HepG2 (cell line): ENCODE measurements around the gene RAP1A. TPM values are rescaled to one million over a fixed set of nuclear protein-coding genes. Genes with fewer than 3 reads are reported as not detected.

Experiments used
- BORCS8-MEF2B ChIP-seq: sonication (generic); formaldehyde crosslinking; IDR thresholded peaks from 2 replicates; pipeline ENCODE4 v1.8.0; 2022; ENCODE audit warnings: mild to moderate bottlenecking, missing genetic modification reagents
- CENPX ChIP-seq: sonication (generic); formaldehyde crosslinking; IDR thresholded peaks from 2 replicates; pipeline ENCODE4 v1.9.0; 2021; ENCODE audit warnings: mild to moderate bottlenecking, missing genetic modification reagents, moderate library complexity
- EP300 ChIP-seq, 3 experiments: sonication (generic) in 1 of 3; formaldehyde crosslinking in 1 of 3; IDR thresholded peaks; 2 replicates each; pipeline versions ENCODE4 v1.5.1 to v1.6.1; 2011 to 2020; ENCODE audit warnings: low read depth in 2 of 3, low read length in 2 of 3, borderline replicate concordance in 1 of 3, improper control_type of control experiment in 1 of 3, mild to moderate bottlenecking in 1 of 3, missing genetic modification reagents in 1 of 3, moderate library complexity in 1 of 3
- KLF13 ChIP-seq: sonication (generic); formaldehyde crosslinking; IDR thresholded peaks from 2 replicates; pipeline ENCODE4 v1.4.0; 2020; ENCODE audit warnings: mild to moderate bottlenecking, missing genetic modification reagents
- MAFK ChIP-seq, 2 experiments: IDR thresholded peaks in 1 of 2; conservative IDR thresholded peaks in 1 of 2; 2 replicates each; pipeline ENCODE4 v1.6.1; 2011; ENCODE audit warnings: improper control_type of control experiment in 2 of 2, low read length in 2 of 2
- NFKB2 ChIP-seq: sonication (generic); formaldehyde crosslinking; IDR thresholded peaks from 2 replicates; pipeline ENCODE4 v1.4.0; 2020; ENCODE audit warnings: missing genetic modification reagents, borderline replicate concordance
- PHF8 ChIP-seq: sonication (generic); formaldehyde crosslinking; IDR thresholded peaks from 2 replicates; pipeline ENCODE4 v1.5.0; 2020; ENCODE audit warnings: missing genetic modification reagents
- SOX5 ChIP-seq: IDR thresholded peaks from 2 replicates; pipeline ENCODE4 v1.6.1; 2016; ENCODE audit warnings: borderline replicate concordance
- TBX3 ChIP-seq: fragments of 450-650 bp; IDR thresholded peaks from 2 replicates; pipeline ENCODE4 v1.6.1; 2017; ENCODE audit warnings: antibody characterized with exemption, mild to moderate bottlenecking, inconsistent platforms, borderline replicate concordance
- ZNF350 ChIP-seq: sonication (generic); formaldehyde crosslinking; IDR thresholded peaks from 2 replicates; pipeline ENCODE4 v1.4.0; 2020; ENCODE audit warnings: mild to moderate bottlenecking, low read depth, missing genetic modification reagents, borderline replicate concordance
- ZNF451 ChIP-seq: sonication (generic); formaldehyde crosslinking; IDR thresholded peaks from 2 replicates; pipeline ENCODE4 v1.5.0; 2020; ENCODE audit warnings: mild to moderate bottlenecking, missing genetic modification reagents
- ZNF713 ChIP-seq: sonication (generic); formaldehyde crosslinking; IDR thresholded peaks from 2 replicates; pipeline ENCODE4 v1.4.0; 2020; ENCODE audit warnings: mild to moderate bottlenecking, missing genetic modification reagents
- ZNF766 ChIP-seq: sonication (generic); formaldehyde crosslinking; IDR thresholded peaks from 2 replicates; pipeline ENCODE4 v1.5.0; 2020; ENCODE audit warnings: missing genetic modification reagents, borderline replicate concordance
- polyA plus RNA-seq, 8 experiments: library from polyadenylated mRNA; depleted of rRNA in 3 of 8; stranded (reverse) in 7 of 8; unstranded in 1 of 8; fragments of >200 nt; fragmentation: Illumina TruSeq in 4 of 8; extraction: Trizol in 4 of 8; gene quantifications; 2 replicates each; pipeline versions ENCODE4 v1.2.1 to v1.2.3, GENCODE V29; 2011 to 2016; ENCODE audit warnings: low read depth in 4 of 8, missing spikeins in 1 of 8, mixed read lengths in 1 of 8; ENCODE audit not compliant: insufficient read depth in 1 of 8
- total RNA-seq, 5 experiments: library from RNA; depleted of rRNA; stranded (reverse); fragments of >200 nt; fragmentation: Illumina TruSeq; extraction: Trizol; gene quantifications; 2 replicates each; pipeline ENCODE4 v1.2.3, GENCODE V29; 2016; ENCODE audit warnings: low read depth in 1 of 5
- TF ChIP-seq, protein P1 (sequence below): sonication (generic); formaldehyde crosslinking; IDR thresholded peaks from 2 replicates; pipeline ENCODE4 v1.5.0; 2020; ENCODE audit warnings: missing genetic modification reagents
- TF ChIP-seq, protein P2 (sequence below): sonication (generic); formaldehyde crosslinking; IDR thresholded peaks from 2 replicates; pipeline ENCODE4 v1.4.0; 2020; ENCODE audit warnings: mild to moderate bottlenecking, missing genetic modification reagents
- TF ChIP-seq, protein P3 (sequence below): IDR thresholded peaks from 2 replicates; pipeline ENCODE4 v1.6.1; 2016; ENCODE audit warnings: missing biosample characterization, missing genetic modification reagents, low read depth
- TF ChIP-seq, protein P4 (sequence below): sonication (generic); formaldehyde crosslinking; IDR thresholded peaks from 2 replicates; pipeline ENCODE4 v1.8.0; 2022; ENCODE audit warnings: missing genetic modification reagents, low read depth, mild to moderate bottlenecking, borderline replicate concordance

RAP1A gene
- total and polyA plus RNA-seq, 2 of the 13 experiments (the other 11 are each of a cell fraction or from before 2014, with no cell fraction given), result 19.0 to 20.7 TPM

DNA sequence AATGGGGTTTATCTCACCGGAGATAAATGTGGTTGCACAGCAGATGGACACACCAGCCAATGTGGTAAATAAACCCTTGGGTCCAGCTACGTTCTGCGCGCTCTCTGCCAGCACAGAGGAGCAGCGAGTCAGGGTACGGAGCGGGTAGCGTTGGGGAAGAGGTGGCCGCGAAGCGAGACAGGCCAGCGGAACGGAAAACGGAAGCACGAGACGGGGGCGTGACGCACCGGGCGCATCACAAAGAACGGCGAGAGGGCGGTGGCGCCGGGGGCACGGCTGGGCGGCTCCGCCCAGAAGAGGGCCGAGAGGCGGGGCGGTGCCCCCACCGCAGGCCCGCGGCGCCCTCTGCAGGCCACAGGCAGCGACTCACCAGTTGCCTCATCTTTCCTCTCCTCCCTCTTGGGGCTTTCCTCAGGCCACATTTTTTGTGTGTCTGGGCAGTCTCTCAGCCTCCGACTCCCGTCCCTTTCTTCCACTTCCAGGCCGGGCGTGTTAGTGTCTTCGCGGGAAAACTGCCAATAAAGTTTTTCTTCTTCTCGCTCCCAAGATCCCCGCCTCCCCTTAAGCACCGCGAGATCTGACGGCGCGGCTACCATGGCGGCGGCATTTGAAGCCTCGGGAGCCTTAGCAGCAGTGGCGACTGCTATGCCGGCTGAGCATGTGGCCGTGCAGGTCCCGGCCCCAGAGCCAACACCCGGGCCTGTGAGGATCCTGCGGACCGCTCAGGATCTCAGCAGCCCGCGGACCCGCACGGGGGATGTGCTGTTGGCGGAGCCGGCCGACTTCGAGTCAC is 135.9 kb downstream of the RAP1A start, which contains the start of gene DDX20 (continued):
- TF ChIP-seq ZNF766 (0 out of 2 replicates have a peak, but pooled peaks have one; percentile 68), NFKB2 (peak; percentile 51; the same call in 1 of the 2 replicates), CENPX (no peak), EP300 (IDR thresholded peaks at IDR 0.05; ENCODE audit: low read depth in 2 of 2, low read length in 2 of 2) (peak; percentile 17 to 26; a peak in 1 of 4 replicates), EP300 (CRISPR knock-in tag; IDR thresholded peaks at IDR 0.05; ENCODE audit: borderline replicate concordance) (no peak), PHF8 (CRISPR knock-in tag) (peak; percentile 87), KLF13 (CRISPR knock-in tag) (no peak), TBX3 (peak; percentile 80; the same call in 1 of the 2 replicates), BORCS8-MEF2B (CRISPR knock-in tag) (no peak), ZNF713 (no peak), ZNF451 (CRISPR knock-in tag) (no peak), SOX5 (CRISPR knock-in tag) (peak; percentile 70; the same call in 1 of the 2 replicates), ZNF350 (peak; percentile 78), MAFK (conservative IDR thresholded peaks at IDR 0.05 in 1 of 2, IDR thresholded peaks at IDR 0.05 in 1 of 2; ENCODE audit: low read length in 2 of 2) (no peak)
- TF ChIP-seq, protein P1, sequence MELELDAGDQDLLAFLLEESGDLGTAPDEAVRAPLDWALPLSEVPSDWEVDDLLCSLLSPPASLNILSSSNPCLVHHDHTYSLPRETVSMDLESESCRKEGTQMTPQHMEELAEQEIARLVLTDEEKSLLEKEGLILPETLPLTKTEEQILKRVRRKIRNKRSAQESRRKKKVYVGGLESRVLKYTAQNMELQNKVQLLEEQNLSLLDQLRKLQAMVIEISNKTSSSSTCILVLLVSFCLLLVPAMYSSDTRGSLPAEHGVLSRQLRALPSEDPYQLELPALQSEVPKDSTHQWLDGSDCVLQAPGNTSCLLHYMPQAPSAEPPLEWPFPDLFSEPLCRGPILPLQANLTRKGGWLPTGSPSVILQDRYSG (CRISPR knock-in tag), result no peak
- TF ChIP-seq, protein P2, sequence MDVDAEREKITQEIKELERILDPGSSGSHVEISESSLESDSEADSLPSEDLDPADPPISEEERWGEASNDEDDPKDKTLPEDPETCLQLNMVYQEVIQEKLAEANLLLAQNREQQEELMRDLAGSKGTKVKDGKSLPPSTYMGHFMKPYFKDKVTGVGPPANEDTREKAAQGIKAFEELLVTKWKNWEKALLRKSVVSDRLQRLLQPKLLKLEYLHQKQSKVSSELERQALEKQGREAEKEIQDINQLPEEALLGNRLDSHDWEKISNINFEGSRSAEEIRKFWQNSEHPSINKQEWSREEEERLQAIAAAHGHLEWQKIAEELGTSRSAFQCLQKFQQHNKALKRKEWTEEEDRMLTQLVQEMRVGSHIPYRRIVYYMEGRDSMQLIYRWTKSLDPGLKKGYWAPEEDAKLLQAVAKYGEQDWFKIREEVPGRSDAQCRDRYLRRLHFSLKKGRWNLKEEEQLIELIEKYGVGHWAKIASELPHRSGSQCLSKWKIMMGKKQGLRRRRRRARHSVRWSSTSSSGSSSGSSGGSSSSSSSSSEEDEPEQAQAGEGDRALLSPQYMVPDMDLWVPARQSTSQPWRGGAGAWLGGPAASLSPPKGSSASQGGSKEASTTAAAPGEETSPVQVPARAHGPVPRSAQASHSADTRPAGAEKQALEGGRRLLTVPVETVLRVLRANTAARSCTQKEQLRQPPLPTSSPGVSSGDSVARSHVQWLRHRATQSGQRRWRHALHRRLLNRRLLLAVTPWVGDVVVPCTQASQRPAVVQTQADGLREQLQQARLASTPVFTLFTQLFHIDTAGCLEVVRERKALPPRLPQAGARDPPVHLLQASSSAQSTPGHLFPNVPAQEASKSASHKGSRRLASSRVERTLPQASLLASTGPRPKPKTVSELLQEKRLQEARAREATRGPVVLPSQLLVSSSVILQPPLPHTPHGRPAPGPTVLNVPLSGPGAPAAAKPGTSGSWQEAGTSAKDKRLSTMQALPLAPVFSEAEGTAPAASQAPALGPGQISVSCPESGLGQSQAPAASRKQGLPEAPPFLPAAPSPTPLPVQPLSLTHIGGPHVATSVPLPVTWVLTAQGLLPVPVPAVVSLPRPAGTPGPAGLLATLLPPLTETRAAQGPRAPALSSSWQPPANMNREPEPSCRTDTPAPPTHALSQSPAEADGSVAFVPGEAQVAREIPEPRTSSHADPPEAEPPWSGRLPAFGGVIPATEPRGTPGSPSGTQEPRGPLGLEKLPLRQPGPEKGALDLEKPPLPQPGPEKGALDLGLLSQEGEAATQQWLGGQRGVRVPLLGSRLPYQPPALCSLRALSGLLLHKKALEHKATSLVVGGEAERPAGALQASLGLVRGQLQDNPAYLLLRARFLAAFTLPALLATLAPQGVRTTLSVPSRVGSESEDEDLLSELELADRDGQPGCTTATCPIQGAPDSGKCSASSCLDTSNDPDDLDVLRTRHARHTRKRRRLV, result no peak
- TF ChIP-seq, protein P3, sequence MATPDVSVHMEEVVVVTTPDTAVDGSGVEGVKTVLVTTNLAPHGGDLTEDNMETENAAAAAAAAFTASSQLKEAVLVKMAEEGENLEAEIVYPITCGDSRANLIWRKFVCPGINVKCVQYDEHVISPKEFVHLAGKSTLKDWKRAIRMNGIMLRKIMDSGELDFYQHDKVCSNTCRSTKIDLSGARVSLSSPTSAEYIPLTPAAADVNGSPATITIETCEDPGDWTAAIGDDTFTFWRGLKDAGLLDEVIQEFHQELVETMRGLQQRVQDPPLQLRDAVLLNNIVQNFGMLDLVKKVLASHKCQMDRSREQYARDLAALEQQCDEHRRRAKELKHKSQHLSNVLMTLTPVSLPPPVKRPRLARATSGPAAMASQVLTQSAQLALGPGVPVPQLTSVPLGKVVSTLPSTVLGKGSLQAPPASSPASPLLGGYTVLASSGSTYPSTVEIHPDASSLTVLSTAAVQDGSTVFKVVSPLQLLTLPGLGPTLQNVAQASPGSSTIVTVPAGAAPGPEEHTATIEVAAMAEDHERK (CRISPR knock-in tag), result no peak
- TF ChIP-seq, protein P4, sequence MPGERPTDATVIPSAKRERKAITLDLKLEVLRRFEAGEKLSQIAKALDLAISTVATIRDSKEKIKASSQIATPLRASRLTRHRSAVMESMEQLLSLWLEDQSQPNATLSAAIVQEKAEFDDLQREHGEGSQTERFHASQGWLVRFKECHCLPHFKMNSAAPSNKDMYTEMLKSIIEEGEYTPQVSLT, result no peak
